ENCODE measurements around the gene TMC5. TPM values are rescaled to one million over a fixed set of nuclear protein-coding genes. Genes with fewer than 3 reads are reported as not detected.

Gene TMC5
- polyA plus RNA-seq, 1 of the 3 experiments (the other 2 are of a cell fraction), result not detected

- no peaks in the 10 kb centered on the region for H3K79me2 ChIP-seq (ENCODE audit: insufficient read depth)
- WGBS (ENCODE audit: low lambda C conversion rate), result 45% methylated on average over 3 of the region's 3 CpGs
- H3F3A ChIP-seq (replicated peaks; ENCODE audit: insufficient read depth), result no peaks in the 10 kb centered on the region
- H3K9me2 ChIP-seq, result no peaks in the 10 kb centered on the region
- CTCF ChIA-PET, result no interaction called here
- no peaks in the 10 kb centered on the region for H3K27me3 ChIP-seq (ENCODE audit: insufficient read depth)
- POLR2A ChIA-PET, result no interaction called here
- no peak overlapping the region for H3K4me3 ChIP-seq (ENCODE audit: low read depth in 2 of 2, low read length in 1 of 2)
- H3K4me1 ChIP-seq (ENCODE audit: control insufficient read depth in 1 of 2, insufficient read depth in 2 of 2, low read depth in 1 of 2, low read length in 1 of 2), result no peaks in the 10 kb centered on the region
- H3K4me2 ChIP-seq, result no peak overlapping the region
- H3K27ac ChIP-seq (ENCODE audit: low read depth in 2 of 2, low read length in 1 of 2), result no peak overlapping the region
- TF ChIP-seq, protein P1, sequence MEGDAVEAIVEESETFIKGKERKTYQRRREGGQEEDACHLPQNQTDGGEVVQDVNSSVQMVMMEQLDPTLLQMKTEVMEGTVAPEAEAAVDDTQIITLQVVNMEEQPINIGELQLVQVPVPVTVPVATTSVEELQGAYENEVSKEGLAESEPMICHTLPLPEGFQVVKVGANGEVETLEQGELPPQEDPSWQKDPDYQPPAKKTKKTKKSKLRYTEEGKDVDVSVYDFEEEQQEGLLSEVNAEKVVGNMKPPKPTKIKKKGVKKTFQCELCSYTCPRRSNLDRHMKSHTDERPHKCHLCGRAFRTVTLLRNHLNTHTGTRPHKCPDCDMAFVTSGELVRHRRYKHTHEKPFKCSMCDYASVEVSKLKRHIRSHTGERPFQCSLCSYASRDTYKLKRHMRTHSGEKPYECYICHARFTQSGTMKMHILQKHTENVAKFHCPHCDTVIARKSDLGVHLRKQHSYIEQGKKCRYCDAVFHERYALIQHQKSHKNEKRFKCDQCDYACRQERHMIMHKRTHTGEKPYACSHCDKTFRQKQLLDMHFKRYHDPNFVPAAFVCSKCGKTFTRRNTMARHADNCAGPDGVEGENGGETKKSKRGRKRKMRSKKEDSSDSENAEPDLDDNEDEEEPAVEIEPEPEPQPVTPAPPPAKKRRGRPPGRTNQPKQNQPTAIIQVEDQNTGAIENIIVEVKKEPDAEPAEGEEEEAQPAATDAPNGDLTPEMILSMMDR (IDR thresholded peaks at IDR 0.05), result no peak
- TF ChIP-seq RAD21 (IDR thresholded peaks at IDR 0.05; ENCODE audit: low read length), result no peak
- no peak for TF ChIP-seq IRF3 (IDR thresholded peaks at IDR 0.05; ENCODE audit: low read depth, low read length)
- no peak for TF ChIP-seq YY1 (IDR thresholded peaks at IDR 0.05; ENCODE audit: low read depth)
- no peak for TF ChIP-seq POLR2AphosphoS5 (IDR thresholded peaks at IDR 0.05; ENCODE audit: low read depth, low read length)
- TF ChIP-seq JUND (IDR thresholded peaks at IDR 0.05), result no peak
- DNase-seq, result no peak
- H3K9ac ChIP-seq, result no peak overlapping the region
- H3K9me3 ChIP-seq, result no peaks in the 10 kb centered on the region
- no peak overlapping the region for H2AFZ ChIP-seq (ENCODE audit: low read depth)
- no peaks in the 10 kb centered on the region for H3K36me3 ChIP-seq (replicated peaks in 1 of 2; ENCODE audit: control insufficient read depth in 1 of 2, insufficient read depth in 2 of 2, low read length in 1 of 2)
- H4K20me1 ChIP-seq (ENCODE audit: insufficient read depth), result no peaks in the 10 kb centered on the region
These were observed 32.5 kb downstream of the TMC5 start for GRCh38 chr16:19450186-19450585.

DNA sequence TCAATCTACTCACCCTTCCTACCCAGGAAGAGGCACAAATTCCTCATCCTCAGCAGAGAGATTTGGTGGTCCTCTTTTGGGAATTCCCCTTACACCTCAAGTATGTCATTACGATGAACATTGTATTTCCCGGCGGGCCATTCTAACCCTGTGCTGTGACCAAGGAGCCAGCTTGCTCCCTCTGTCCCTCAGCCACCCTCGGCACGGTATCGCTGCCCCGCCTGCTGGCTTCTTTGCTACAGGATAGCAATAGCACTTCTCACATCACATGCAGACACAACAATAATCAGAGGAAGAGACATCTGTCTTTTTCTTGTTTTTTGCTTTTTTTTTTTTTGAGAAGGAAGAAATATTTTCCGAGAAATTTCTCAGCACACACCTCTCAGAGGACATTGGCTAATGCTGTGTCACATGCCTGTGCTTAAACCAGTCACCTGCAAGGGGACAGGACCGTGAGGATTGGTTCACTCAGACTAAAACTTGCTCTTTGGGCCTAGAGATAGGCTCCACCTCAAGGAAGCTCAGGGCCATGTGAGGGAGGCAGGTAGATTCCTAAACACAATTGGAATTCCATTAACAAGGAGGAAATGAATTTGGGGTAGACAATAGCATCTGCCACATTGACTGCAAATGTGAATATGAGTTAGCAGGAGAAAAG is 41.2 kb downstream of the TMC5 start:
- H2AFZ ChIP-seq (ENCODE audit: low read depth), result no peak overlapping the region
- H3K79me2 ChIP-seq (ENCODE audit: insufficient read depth), result no peaks in the 10 kb centered on the region
- no peaks in the 10 kb centered on the region for H3K4me1 ChIP-seq (ENCODE audit: control insufficient read depth in 1 of 2, insufficient read depth in 2 of 2, low read depth in 1 of 2, low read length in 1 of 2)
- no peaks in the 10 kb centered on the region for H3F3A ChIP-seq (replicated peaks; ENCODE audit: insufficient read depth)
- H3K36me3 ChIP-seq (replicated peaks in 1 of 2; ENCODE audit: control insufficient read depth in 1 of 2, insufficient read depth in 2 of 2, low read length in 1 of 2), result no peaks in the 10 kb centered on the region
- no peak overlapping the region for H3K4me3 ChIP-seq (ENCODE audit: low read depth in 2 of 2, low read length in 1 of 2)
- H3K27ac ChIP-seq (ENCODE audit: low read depth in 2 of 2, low read length in 1 of 2), result no peak overlapping the region
- no peak overlapping the region for H3K4me2 ChIP-seq
- no peaks in the 10 kb centered on the region for H4K20me1 ChIP-seq (ENCODE audit: insufficient read depth)
- H3K9ac ChIP-seq, result no peak overlapping the region
- ChIA-PET POLR2A (no interaction called here), CTCF (no interaction called here)
- no peaks in the 10 kb centered on the region for H3K9me3 ChIP-seq
- no peaks in the 10 kb centered on the region for H3K9me2 ChIP-seq
- 54% methylated on average over 9 of the region's 9 CpGs for WGBS (ENCODE audit: low lambda C conversion rate)
- no peak for DNase-seq
- no peaks in the 10 kb centered on the region for H3K27me3 ChIP-seq (ENCODE audit: insufficient read depth)
- TF ChIP-seq POLR2AphosphoS5 (IDR thresholded peaks at IDR 0.05; ENCODE audit: low read depth, low read length) (no peak), FOXJ3 (CRISPR knock-in tag; IDR thresholded peaks at IDR 0.05) (no peak), RCOR1 (IDR thresholded peaks at IDR 0.05; ENCODE audit: low read length) (no peak)

DNA sequence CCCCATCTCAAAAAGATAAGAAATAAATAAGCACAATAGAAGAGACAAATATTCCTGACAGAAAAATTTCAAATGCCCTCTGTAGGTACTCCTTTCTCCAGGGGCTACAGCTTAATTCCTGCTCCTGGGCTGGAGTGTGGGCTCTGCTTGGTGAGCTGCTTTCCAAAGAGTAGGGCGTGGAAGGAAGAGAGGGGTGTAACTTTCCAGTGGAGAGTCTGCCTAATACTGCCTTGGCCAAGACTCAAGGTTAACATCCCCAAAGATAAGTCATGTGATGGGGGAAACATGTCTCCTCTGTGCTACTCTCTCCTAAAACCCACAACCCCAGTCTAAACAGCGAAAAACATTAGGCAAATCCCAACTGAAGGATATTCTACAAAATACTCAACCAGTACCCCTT is 42.7 kb downstream of the TMC5 start:
- H3K4me2 ChIP-seq, result no peak overlapping the region
- H3K9me3 ChIP-seq, result no peaks in the 10 kb centered on the region
- no peaks in the 10 kb centered on the region for H4K20me1 ChIP-seq (ENCODE audit: insufficient read depth)
- POLR2A ChIA-PET, result no interaction called here
- H2AFZ ChIP-seq (ENCODE audit: low read depth), result no peak overlapping the region
- H3K79me2 ChIP-seq (ENCODE audit: insufficient read depth), result no peaks in the 10 kb centered on the region
- no peaks in the 10 kb centered on the region for H3K4me1 ChIP-seq (ENCODE audit: control insufficient read depth in 1 of 2, insufficient read depth in 2 of 2, low read depth in 1 of 2, low read length in 1 of 2)
- CTCF ChIA-PET, result interaction anchor here (1.4 kb wide), 1 partner anchor 71 kb away, joined by 5 read pairs; no protein-coding TSS in a partner anchor
- no peak overlapping the region for H3K9ac ChIP-seq
- no peaks in the 10 kb centered on the region for H3K9me2 ChIP-seq
- H3K27me3 ChIP-seq (ENCODE audit: insufficient read depth), result no peaks in the 10 kb centered on the region
- no peak overlapping the region for H3K4me3 ChIP-seq (ENCODE audit: low read depth in 2 of 2, low read length in 1 of 2)
- WGBS (ENCODE audit: low lambda C conversion rate), result 47% methylated on average over 2 of the region's 2 CpGs
- no peak overlapping the region for H3K27ac ChIP-seq (ENCODE audit: low read depth in 2 of 2, low read length in 1 of 2)
- no peaks in the 10 kb centered on the region for H3K36me3 ChIP-seq (replicated peaks in 1 of 2; ENCODE audit: control insufficient read depth in 1 of 2, insufficient read depth in 2 of 2, low read length in 1 of 2)
- DNase-seq, result no peak
- H3F3A ChIP-seq (replicated peaks; ENCODE audit: insufficient read depth), result no peaks in the 10 kb centered on the region
- TF ChIP-seq FOSL2 (IDR thresholded peaks at IDR 0.05; ENCODE audit: borderline replicate concordance, low read depth) (no peak), PBX3 (IDR thresholded peaks at IDR 0.05) (no peak), JUND (IDR thresholded peaks at IDR 0.05) (no peak), RAD21 (IDR thresholded peaks at IDR 0.05; ENCODE audit: low read length) (no peak), IRF3 (IDR thresholded peaks at IDR 0.05; ENCODE audit: low read depth, low read length) (no peak), RFX5 (IDR thresholded peaks at IDR 0.05; ENCODE audit: low read length) (no peak), TCF12 (IDR thresholded peaks at IDR 0.05) (no peak), MXI1 (IDR thresholded peaks at IDR 0.05; ENCODE audit: low read depth, low read length) (no peak), EZH2phosphoT487 (IDR thresholded peaks at IDR 0.05; ENCODE audit: borderline replicate concordance, low read depth) (no peak)

Measured in SK-N-SH (cell line).